Upper lobe of left lung (tissue), 4 donors: Measurements from ENCODE around the gene COL9A1.

Experiments
- EP300 ChIP-seq, 4 donors: sonication (generic); formaldehyde crosslinking; IDR thresholded peaks; one replicate each; pipeline ENCODE4 v1.5.1; 2017; ENCODE audit warnings: antibody characterized with exemption in 4 of 4, control low read depth in 2 of 4
- POLR2A ChIP-seq, 4 donors: fragments of 450-650 bp; IDR thresholded peaks; one replicate each; pipeline ENCODE4 v1.5.1; 2016 to 2017; ENCODE audit warnings: antibody characterized with exemption in 4 of 4, mild to moderate bottlenecking in 2 of 4
- TF ChIP-seq, protein P1 (sequence below), 6 experiments: fragments of 450-650 bp in 4 of 6; fragments of 200-600 bp in 2 of 6; sonication (generic) in 2 of 6; IDR thresholded peaks; one replicate each; pipeline ENCODE4 v1.5.1; 2016 to 2019; ENCODE audit warnings: antibody characterized with exemption in 6 of 6

DNA sequence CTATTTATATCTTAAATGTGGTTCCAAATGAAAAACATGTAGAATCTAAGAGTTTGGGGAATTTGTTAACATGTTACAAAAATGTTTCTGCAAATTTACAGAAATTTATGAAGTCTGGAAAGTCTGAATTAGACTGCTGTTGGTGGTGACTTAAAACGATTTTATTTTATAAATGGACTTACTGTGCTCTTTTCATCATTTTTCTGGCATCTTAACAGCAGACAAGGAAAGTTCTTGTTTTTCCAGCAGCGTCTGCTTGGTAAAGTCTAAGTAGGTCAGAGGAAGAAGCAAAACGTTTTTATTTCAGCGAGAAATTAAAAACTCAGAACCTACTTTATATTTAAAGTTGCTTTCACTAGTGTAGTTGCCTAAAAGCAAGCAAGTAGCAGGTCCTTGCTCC is 48.6 kb upstream of the COL9A1 start:
- TF ChIP-seq POLR2A (IDR thresholded peaks at IDR 0.05), result no peak
- TF ChIP-seq, protein P1, sequence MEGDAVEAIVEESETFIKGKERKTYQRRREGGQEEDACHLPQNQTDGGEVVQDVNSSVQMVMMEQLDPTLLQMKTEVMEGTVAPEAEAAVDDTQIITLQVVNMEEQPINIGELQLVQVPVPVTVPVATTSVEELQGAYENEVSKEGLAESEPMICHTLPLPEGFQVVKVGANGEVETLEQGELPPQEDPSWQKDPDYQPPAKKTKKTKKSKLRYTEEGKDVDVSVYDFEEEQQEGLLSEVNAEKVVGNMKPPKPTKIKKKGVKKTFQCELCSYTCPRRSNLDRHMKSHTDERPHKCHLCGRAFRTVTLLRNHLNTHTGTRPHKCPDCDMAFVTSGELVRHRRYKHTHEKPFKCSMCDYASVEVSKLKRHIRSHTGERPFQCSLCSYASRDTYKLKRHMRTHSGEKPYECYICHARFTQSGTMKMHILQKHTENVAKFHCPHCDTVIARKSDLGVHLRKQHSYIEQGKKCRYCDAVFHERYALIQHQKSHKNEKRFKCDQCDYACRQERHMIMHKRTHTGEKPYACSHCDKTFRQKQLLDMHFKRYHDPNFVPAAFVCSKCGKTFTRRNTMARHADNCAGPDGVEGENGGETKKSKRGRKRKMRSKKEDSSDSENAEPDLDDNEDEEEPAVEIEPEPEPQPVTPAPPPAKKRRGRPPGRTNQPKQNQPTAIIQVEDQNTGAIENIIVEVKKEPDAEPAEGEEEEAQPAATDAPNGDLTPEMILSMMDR (IDR thresholded peaks at IDR 0.05), result no peak
- no peak for TF ChIP-seq EP300 (IDR thresholded peaks at IDR 0.05)
